GM21737 (cell line): ENCODE results near the gene EFNA5.
"Not testable (repeated sequence)": the region's sequence is repeated elsewhere in the genome, so short reads cannot be mapped to it uniquely, and the experiment has no call there.

Experiments
- ATAC-seq: cut with Tn5 transposase; IDR thresholded peaks from one replicate; pipeline ENCODE4 v1.9.1; 2021; ENCODE audit warnings: mild to moderate bottlenecking, moderate library complexity; ENCODE audit not compliant: unreplicated experiment

Gene EFNA5

DNA sequence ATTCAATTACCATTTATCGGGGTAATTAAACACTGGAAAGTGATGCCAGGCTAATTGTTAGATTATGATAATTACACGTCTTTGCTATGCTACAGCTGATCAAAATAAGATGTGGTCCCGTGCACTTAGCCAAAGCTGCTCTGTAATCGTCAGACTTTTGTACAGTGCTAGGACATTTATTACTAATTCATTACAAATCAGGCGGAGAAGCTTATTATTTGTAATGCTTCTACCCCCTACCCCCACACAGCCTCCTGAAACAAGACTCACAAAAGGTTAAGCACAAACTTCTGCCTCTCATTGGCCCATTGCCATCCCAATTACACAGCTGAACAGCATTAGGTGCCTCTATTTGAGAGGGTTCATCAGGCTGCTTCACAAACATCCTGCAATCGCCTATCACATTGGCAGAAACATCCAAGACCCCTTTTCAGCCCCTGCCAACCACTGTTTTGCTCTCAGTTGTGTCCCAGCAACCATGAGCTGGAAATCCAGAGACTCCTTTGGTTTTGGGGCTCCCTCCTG lies 232.7 kb downstream of the EFNA5 start:
- no peak for ATAC-seq

DNA sequence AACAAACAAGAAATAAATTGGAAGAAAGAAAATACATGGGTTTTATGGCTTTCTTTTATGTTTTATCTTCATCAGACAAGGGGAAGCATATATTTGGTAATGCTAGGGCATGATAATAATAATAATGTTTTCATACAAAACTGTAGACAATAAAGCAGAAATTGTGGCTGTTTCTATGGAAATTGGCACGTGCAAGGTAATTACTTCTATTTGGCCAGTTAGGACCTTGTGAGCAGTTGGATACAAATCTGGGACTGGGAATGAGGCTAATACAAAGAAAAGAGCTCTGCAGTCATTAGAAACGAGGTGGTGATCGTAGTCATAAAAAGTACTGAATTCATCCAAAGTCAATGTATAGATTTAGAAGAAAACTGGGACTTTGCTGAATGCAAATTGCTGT lies 233.6 kb downstream of the EFNA5 start:
- no peak for ATAC-seq

DNA sequence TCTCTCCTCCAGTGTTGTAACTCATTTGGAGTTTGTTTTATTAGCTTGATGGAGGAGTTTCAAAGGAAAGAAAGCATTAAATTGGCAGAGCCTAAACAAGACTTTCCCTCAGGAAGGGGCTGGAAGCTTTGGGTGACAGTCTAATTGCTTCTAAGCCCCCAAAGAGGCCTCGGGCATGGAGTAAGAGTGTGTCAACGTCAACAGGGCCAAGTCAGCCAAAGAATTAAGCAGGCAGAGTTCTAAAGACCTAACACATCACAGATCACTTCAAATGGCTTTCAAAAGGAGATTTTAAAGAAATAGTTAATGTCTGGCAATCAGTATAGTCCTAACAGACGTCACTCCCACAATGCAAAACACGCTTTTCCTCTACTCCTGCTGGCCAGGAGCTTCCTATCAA lies 234.5 kb downstream of the EFNA5 start:
- no peak for ATAC-seq

DNA sequence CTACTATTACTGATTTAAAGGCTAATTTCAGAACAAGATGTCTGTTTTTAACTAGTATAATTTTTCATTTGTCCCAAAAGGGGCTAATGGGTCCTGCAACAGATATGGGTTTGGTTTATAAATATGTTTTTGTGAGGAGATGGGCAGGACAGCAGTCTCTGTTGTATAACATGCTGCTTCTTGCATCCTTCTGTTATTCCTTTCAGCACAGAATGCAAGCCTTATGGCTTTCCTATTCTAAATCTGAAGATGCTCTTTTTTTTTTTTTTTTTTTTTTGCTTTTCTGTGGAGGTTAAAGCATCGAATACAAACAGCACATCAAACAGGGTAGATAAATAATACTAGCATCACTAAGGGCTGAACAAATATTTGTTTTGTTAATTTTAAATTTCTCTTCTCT lies 235.7 kb downstream of the EFNA5 start:
- ATAC-seq, result no peak

DNA sequence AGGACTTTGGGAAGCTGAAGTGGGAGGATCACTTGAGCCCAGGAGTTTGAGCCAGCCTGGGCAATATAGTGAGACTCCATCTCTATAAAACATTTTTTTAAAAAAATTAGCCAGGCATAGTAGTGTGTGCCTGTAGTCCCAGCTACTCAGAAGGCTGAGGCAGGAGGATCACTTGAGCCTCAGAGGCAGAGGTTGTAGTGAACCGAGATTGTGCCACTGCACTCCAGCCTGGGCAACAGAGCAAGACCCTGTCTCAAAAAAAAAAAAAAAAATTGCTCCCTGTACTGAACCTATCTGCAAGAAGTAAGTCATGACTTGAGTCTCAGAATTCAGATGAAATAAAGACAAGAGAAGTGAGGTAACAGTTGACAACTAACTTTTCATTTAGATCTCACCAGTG lies 237.1 kb downstream of the EFNA5 start:
- ATAC-seq, result not testable (repeated sequence)

DNA sequence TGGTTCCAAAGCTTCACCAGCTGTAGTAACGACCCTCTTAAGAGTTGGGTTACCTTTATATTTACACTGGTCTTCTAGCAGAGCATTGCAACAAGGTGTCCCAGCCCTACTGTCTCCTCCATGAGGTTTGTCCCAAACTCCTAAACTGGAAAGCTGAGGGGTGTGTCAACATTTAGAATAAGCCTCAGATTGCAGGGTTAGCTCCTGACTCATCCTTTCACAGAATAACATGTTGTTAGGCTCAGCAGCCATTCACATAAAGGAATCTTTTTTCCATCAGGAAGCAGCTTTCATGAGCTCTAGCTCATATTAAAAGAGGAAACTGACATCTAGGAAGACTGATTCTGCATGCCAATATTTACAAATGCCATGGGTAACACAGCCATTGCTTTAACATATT lies 238.7 kb downstream of the EFNA5 start:
- no peak for ATAC-seq

DNA sequence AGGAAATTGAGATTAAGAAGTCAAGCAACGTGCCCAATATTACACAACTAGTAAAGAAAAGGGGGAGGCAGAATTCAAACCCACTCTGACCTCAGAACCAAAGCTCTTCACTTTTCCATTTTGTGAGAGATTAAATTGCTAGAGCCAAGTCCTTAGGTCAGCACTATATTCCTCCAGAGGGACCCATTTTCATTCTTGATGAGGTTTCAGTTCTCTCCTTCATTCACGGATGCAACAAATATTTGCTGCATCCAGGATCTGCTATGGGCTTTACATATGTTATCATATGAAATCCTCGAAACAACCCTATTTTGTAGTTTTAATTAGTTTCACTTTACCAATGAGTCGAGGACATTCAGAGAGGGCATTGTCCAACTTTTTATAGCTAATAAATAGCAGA lies 239.2 kb downstream of the EFNA5 start:
- no peak for ATAC-seq

DNA sequence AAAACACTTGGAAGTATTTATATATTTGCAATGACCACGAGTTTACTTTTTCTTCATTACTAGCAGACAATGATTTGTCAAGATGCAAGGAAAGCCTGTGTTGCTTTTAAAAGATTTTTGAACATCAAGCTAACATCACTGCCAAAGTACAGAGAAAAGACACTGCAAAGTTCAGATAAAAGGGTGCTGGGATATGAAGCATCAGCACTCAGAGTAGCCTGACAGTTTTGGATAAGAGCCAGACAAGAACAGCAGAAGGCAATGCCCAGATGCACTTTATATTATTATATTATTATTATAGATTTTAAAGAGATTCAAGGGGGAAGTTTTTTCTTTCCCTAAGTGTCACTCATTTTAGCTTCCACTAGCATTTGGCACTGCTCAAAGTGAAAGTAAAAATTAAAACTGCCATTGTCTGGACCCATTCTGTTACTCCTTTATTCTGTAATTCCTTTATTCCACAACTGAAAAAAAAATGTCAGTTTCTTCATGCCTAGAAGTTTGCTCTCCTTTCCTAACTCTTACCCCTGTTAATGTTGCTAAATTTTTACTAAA lies 240.6 kb downstream of the EFNA5 start:
- no peak for ATAC-seq

DNA sequence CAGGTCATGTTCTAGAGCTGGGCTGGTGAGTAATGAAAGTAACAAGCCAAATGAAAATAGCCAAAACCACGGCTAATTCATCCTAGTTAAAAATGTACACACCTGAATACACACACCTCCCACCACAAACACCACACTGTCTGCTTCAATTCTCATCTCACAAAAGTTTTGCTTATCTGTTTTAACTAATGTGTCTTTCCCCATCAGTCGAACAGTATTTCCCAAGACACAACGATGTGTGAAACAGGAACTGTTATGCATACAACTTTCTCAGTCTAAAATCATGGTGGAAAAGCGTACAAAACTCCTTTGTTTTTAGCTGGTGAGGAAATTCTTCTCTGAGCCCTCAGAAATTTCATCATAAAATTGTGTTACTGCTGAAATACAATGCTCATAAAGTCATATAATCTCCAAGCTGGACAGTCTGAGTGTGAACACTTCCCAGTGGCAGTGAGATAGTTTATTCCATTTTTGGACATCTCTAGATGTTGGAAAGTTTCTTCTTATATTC lies 242.4 kb downstream of the EFNA5 start:
- no peak for ATAC-seq

DNA sequence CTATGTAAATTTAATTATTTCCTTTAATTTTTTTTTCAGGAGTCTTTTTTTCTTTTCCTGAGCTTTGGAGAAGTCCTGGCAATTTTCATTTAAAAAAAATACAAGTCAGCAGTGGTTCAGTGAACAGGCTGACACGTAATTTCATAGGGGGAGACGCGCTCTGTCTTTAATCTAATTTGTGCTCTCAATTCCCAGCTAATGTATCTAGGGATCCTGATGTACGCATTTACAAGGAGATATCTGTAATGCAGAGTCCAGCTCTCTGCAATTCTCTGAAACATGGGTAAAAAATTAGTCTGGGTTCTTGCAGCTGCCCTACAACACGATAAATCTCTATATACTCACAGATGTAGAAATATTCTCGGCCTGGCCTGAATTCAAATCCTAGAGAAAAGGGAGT lies 243.9 kb downstream of the EFNA5 start:
- ATAC-seq, result no peak

DNA sequence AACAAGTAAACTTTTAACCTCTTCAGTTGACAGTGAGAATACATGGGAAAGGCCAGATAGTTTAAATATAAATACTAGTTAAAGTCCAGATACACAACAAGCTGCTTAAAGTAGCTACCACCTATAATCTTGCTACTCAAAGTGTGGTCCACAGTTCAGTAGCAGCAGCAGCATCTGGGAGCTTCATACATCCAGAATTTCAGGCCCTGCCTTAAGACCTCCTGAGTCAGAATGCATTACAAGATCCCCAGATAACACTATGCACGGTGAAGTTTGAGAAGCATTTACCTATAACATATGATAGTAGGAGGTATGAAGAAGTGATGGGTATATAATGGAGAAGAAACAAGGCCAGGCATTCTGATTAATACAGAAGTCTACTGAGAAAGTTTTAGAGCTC lies 244.5 kb downstream of the EFNA5 start:
- no peak for ATAC-seq

DNA sequence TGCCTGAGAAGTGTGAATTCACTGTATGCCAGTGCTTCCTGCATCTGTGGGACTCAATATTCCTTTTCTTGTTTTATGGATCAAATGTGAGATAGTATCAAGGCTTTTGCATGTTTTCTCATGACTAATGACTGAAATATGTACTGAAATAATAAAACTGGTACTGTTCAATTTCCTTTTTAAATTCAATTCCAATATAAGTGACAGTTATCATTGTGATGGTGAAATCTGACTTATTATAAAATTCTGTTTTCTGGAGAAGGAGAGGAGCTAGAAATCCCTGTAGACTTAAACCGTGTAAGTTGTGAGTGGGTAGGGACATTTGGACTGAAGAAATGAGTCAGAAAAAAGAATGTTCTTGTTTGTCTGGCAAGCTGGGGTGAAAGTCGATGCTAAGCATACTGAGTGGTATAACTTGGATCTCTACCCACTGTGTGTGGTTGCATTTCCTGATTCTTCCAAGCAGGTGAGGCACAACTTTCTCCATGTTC lies 245.2 kb downstream of the EFNA5 start:
- ATAC-seq, result no peak

DNA sequence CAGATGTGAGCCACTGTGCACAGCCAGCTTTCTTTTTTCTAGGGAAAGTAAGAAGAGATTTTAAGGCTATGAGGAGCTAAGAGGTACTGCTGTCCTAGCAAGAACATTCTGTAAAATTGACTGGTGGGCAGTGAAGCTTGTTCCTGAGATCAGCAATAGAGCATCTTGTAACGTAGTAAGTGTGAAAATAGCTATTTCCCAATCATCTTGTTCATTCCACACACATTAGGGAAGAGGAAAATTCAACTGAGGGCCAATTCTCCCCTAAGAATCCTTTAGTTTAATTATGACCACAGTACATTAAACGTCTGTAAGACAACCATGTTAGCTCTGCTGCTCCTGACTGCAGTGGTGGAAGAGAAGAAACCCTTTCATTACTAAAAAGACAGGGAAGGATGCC lies 246.2 kb downstream of the EFNA5 start:
- no peak for ATAC-seq

DNA sequence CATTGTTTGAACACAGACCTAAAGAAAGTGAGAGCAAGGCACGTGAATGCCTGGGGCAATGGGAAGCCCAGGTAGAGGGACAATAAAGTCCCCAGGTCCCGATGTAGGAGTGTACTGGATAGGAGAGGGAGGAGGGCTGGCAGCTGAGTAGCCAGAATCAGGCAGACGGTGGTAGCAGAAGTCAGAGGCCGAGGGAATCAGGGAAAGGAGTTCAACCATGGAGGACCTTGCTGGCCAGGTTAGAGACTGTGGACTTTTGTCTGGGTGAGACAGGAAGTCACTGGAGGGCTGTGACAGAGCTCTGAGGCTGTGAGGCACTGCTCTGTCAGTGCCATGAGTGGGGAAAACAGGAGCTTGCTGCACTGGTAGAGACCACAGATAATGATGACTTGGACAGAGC lies 248.2 kb downstream of the EFNA5 start:
- ATAC-seq, result no peak

DNA sequence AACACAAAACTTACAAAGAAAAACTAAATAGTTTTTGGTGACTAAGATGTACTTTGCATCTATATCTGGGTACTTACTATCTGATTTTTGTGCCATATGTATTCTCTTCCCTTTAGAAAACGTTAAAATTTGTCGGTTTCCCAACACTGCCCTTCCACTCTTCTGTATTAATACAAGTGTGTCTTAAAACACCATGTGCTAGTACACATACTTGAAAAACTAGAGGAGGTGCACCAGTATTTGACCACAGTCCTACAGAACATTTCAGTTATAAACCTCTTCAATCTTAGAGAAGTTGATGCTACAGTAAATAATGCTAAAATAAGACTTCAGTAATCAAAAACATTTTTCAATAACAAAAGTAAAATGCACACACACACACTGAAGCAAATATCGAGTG lies 251.2 kb downstream of the EFNA5 start:
- no peak for ATAC-seq

DNA sequence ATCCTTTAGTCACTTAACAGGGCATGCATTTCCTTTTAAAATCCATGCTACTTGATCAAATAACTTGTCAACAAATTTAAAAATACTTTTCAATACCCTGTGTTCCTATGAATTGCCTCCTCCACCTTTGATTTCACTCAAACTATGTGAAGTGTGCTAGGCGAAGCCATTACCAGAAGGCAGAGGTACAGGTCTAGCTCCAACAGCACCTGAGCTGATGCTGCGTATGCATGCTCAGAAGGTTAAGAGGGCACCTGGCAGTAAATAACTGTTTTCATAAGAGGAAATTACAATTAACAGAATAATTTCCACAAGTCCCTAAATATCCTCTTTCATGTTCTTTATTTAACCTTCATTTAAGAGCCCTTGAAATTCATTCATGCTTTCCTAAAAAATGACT lies 251.8 kb downstream of the EFNA5 start:
- no peak for ATAC-seq

DNA sequence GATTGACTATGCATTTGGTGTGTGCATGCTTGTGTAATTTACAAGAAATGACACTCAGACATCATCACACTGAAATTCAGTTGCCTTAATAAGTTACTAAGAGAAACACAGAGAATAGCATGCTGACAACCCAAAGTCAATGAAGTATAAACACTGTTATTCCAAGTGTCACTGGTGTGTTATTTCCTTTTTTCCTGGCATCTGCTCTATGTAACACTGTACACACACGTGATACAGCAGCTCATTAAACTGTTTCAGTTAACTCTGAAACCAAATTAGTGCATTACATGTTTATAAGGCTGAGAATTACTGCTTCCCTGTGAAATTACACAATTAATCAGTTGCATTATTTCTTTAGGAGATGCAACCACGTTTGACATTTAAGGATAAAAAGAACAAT lies 252.7 kb downstream of the EFNA5 start:
- no peak for ATAC-seq

DNA sequence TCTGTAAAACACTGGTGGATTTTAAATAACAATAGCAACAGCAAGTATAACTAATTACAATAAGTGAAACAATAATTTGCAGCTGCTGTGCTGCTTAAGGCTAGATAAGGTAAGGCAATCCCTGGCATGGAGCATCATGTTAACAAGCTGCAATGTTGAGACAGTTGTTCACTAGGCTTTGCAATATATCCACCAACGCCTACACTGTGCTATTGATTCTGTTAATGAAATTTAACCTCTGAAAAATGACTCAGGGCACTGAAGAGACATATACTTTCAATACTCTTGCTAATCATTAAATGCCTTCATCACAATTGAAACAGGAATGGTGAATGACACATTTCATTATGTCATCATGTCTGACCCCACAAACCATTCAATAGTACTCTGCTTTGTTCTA lies 255.0 kb downstream of the EFNA5 start:
- ATAC-seq, result no peak

DNA sequence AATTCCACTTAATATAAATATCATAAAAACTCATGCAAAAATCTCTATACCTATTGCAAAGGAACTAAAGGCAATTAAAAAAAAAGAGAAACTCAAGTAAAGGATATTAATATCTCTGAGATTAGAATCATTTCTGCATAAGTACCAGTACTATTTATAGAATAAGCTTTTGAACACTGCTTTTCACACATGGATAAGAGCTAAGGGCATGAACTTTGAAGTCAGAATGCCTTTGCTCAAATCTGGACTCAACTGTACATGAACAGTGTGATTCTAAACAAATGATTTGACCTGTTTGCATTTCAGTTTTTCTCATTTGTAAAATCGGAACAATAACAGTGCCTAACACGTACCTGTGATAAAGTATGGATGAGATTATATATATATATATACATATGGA lies 255.9 kb downstream of the EFNA5 start:
- no peak for ATAC-seq

DNA sequence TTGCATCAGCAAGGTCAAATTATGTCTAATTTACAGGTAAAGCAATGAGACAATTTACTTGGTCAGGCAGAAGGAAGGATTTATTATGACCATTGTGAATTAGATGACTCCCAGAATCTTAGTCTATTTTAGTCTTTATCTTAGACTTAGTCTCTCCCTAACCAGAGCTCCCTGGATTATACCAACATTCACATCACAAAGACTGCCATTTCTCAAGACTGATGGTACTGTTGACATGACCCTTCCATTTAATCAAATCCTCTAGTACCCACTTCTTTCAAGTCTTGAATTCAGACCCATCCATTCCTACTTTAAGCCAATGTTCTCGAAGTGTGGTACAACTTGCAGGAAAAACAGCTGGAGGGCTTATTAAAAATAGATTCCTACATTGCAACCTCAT lies 257.0 kb downstream of the EFNA5 start:
- ATAC-seq, result no peak

DNA sequence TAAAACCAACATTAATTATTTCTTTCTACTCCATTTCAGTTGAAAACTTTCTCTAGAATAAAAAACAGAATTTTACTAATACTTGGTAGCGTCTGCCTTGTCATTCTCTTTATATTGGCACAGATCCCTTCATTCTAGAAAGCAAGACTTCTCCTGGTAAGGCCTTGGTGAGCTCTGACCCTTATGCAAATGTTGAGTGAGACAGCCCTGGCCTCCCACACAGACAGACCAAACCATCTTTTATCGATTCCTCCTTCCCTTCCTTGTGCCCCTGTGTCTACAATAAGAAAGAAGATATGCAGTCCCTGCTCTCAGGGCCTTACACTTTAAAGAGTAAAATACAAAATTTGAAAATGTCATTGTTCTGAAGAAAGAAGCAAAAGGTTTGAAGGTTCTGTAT lies 262.2 kb downstream of the EFNA5 start:
- no peak for ATAC-seq

DNA sequence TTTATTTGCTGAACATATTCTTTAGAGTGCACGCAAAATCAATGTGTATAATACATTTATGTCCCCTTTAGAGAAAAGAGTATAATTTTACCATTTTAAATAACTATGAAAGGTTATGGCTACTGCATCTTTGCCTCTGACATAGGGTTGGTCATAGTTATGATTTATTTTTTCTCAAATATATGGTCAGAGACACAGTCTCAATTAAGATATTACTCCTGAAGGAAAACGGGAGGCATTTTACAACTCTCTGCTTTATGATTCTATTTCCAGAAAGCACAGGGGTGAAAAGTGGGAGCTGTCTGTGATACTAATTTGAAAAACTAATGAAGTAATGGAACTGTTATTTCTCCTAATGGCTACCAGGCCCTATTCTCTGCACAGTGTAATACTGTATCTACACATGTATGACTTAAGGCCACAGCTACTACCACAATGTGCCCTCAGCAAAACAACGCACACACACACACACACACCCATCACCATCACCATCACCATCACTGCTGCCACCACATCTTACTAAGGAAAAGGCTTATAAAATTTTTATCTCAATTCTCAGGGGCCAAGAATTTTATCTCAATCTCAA lies 262.9 kb downstream of the EFNA5 start:
- ATAC-seq, result no peak
